ENCODE data around the gene NPEPPS.

- TF ChIP-seq POLR2A (IDR thresholded peaks at IDR 0.05; ENCODE audit: low read length): no peak
- TF ChIP-seq GATA1 (IDR thresholded peaks at IDR 0.05; ENCODE audit: low read depth, low read length): no peak
Measured at GRCh38 chr17:47620503-47621245, 89.8 kb downstream of the NPEPPS start.
